Calu3 (cell line): ENCODE measurements around the gene PDLIM1. TPM values are rescaled to one million over a fixed set of nuclear protein-coding genes. Genes with fewer than 3 reads are reported as not detected.

ENCODE experiments used
- BruUV-seq: library from RNA; stranded (reverse); fragments of 400-500 nt; replicated peaks from 2 replicates; lab custom pipeline; 2021; lab: Mats Ljungman, UMichigan
- CTCF ChIA-PET: fragments of 300-600 bp; sonication (Branson Sonifier 250); formaldehyde crosslinking; loops from one replicate; lab custom pipeline; 2022; ENCODE audit warnings: antibody characterized with exemption; lab: Charles Lee
- DNase-seq: peaks from one replicate; pipeline ENCODE4 v3.0.0; 2022
- H3K27ac Mint-ChIP-seq: one replicate; pipeline ENCODE4 v1.8.0; 2022; ENCODE audit warnings: mixed read lengths; ENCODE audit not compliant: unreplicated experiment
- H3K27me3 Mint-ChIP-seq: one replicate; pipeline ENCODE4 v1.8.0; 2022; ENCODE audit warnings: mixed read lengths; ENCODE audit not compliant: unreplicated experiment
- H3K36me3 Mint-ChIP-seq: one replicate; pipeline ENCODE4 v1.8.0; 2022; ENCODE audit warnings: mild to moderate bottlenecking, moderate library complexity, mixed read lengths; ENCODE audit not compliant: insufficient read depth, unreplicated experiment
- H3K4me1 Mint-ChIP-seq: one replicate; pipeline ENCODE4 v1.8.0; 2022; ENCODE audit warnings: mild to moderate bottlenecking, low read depth, mixed read lengths; ENCODE audit not compliant: unreplicated experiment
- H3K4me3 Mint-ChIP-seq: one replicate; pipeline ENCODE4 v1.8.0; 2022; ENCODE audit warnings: mild to moderate bottlenecking, low read depth, moderate library complexity, mixed read lengths; ENCODE audit not compliant: unreplicated experiment
- H3K9me3 Mint-ChIP-seq: one replicate; pipeline ENCODE4 v1.8.0; 2022; ENCODE audit warnings: low read depth, mixed read lengths; ENCODE audit not compliant: unreplicated experiment
- CTCF ChIP-seq: fragments of 200-600 bp; IDR thresholded peaks from one replicate; pipeline ENCODE4 v1.8.0; 2022; ENCODE audit warnings: antibody characterized with exemption; ENCODE audit not compliant: unreplicated experiment
- intact Hi-C: fragments of 100-400 bp; cut with micrococcal nuclease; formaldehyde crosslinking; loops from one replicate; pipeline ENCODE4 v1.10.0; 2022; ENCODE audit not compliant: unreplicated experiment
- total RNA-seq: library from RNA; stranded (reverse); gene quantifications from 2 replicates; pipeline ENCODE4 v1.2.3, GENCODE V29; 2022

The PDLIM1 gene
- total RNA-seq, 1 experiment from 2014 or later, result 49.7 TPM

- TF ChIP-seq CTCF, result no peak
- peaks cover 8% of the 10 kb centered on the region for H3K4me1 Mint-ChIP-seq
- intact Hi-C loops, result no loop called here
- CTCF ChIA-PET, result no interaction called here
- no TSS peak for BruUV-seq
- H3K4me3 Mint-ChIP-seq, result no peak overlapping the region
- H3K9me3 Mint-ChIP-seq, result no peaks in the 10 kb centered on the region
- no peaks in the 10 kb centered on the region for H3K36me3 Mint-ChIP-seq
- H3K27me3 Mint-ChIP-seq, result no peaks in the 10 kb centered on the region
- no peak overlapping the region for H3K27ac Mint-ChIP-seq
- DNase-seq, result no peak
Observed at GRCh38 chr10:95336702-95337101, 45.9 kb upstream of the PDLIM1 start.

GRCh38 chr10:95335933-95336699 lies 45.3 kb upstream of the PDLIM1 start:
- H3K9me3 Mint-ChIP-seq, result no peaks in the 10 kb centered on the region
- DNase-seq, result no peak
- TF ChIP-seq CTCF, result no peak
- no TSS peak for BruUV-seq
- no peak overlapping the region for H3K27ac Mint-ChIP-seq
- H3K36me3 Mint-ChIP-seq, result no peaks in the 10 kb centered on the region
- H3K4me3 Mint-ChIP-seq, result no peak overlapping the region
- no peaks in the 10 kb centered on the region for H3K27me3 Mint-ChIP-seq
- CTCF ChIA-PET, result no interaction called here
- intact Hi-C loops, result no loop called here
- peaks cover 8% of the 10 kb centered on the region for H3K4me1 Mint-ChIP-seq

GRCh38 chr10:95334805-95335144 lies 44.0 kb upstream of the PDLIM1 start:
- Mint-ChIP-seq H3K4me1 (peaks cover 10% of the 10 kb centered on the region), H3K27me3 (no peaks in the 10 kb centered on the region), H3K27ac (no peak overlapping the region), H3K4me3 (no peak overlapping the region), H3K36me3 (no peaks in the 10 kb centered on the region), H3K9me3 (no peaks in the 10 kb centered on the region)
- intact Hi-C loops, result no loop called here
- no peak for TF ChIP-seq CTCF
- CTCF ChIA-PET, result no interaction called here
- no TSS peak for BruUV-seq
- no peak for DNase-seq

GRCh38 chr10:95333997-95334804 lies 43.4 kb upstream of the PDLIM1 start:
- H3K27ac Mint-ChIP-seq, result no peak overlapping the region
- CTCF ChIA-PET, result no interaction called here
- intact Hi-C loops, result no loop called here

More at GRCh38 chr10:95333997-95334804, 43.4 kb upstream of the PDLIM1 start:
- DNase-seq, result no peak
- Mint-ChIP-seq H3K4me3 (no peak overlapping the region), H3K36me3 (no peaks in the 10 kb centered on the region), H3K4me1 (peaks cover 16% of the 10 kb centered on the region), H3K9me3 (no peaks in the 10 kb centered on the region), H3K27me3 (no peaks in the 10 kb centered on the region)
- no peak for TF ChIP-seq CTCF
- BruUV-seq, result no TSS peak
